DMS153 treated with DMSO at 0.1 percent for 48 hours (cell line): Measurements from ENCODE around the gene CTR9.
"Not testable (repeated sequence)": the region's sequence is repeated elsewhere in the genome, so short reads cannot be mapped to it uniquely, and the experiment has no call there.

Experiments used
- DNase-seq: peaks from one replicate; lab custom pipeline; 2025; ENCODE audit not compliant: unreplicated experiment; lab: John Stamatoyannopoulos, UW

The CTR9 gene

DNA sequence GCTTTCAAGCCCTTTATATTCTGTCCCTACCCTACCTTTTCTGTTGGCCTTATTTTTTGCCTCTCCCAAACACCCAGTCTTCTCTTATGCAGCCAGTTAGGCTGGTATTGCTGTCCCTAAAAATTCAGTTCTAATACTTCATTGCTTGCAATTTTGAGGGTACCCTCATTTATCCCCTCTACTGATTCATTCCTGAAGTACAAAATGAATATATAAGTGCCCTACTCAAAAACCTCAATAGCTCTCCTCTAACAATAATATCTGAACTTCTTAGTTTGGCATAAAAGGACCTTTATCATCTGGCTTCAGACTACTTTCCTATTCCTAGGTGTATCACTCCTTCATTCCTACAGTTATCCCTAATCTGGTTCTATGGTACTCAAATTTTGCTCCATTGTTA, 62.9 kb downstream of the CTR9 start:
- no peak for DNase-seq

DNA sequence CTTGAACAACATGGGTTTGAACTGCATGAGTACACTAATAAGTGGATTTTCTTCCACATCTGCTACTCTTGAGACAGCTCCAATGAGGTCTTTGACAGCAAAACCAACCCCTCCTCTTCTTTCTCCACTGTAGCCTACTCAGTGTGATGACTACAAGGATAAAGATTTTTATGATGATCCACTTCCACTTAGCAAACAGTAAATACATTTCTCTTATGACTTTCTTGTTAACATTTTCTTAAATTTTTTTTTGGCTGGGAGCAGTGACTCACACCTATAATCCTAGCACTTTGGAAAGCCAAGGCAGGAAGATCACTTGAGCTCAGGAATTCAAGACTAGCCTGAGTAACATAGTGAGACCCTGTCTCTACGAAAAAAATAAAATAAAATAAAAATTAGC, 67.5 kb downstream of the CTR9 start:
- DNase-seq = no peak

DNA sequence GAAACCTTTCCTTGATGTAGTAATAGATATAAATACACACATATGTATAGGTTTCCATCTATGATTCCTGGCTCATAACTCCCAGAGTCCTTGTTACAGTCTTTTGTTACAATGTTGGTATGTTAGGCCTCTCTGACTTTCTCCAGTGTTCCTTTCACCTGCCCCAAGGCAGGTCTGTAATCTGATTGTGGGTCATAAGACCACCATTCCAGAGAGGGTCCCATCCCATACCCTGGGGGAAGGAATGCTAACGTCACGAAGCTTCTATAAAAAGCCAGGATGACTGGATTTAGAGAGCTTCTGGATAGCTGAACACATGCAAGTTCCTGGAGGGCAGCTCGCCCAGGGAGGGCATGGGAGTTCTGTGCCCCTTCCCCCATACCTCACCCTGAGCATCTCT, 71.4 kb downstream of the CTR9 start:
- DNase-seq = not testable (repeated sequence)

DNA sequence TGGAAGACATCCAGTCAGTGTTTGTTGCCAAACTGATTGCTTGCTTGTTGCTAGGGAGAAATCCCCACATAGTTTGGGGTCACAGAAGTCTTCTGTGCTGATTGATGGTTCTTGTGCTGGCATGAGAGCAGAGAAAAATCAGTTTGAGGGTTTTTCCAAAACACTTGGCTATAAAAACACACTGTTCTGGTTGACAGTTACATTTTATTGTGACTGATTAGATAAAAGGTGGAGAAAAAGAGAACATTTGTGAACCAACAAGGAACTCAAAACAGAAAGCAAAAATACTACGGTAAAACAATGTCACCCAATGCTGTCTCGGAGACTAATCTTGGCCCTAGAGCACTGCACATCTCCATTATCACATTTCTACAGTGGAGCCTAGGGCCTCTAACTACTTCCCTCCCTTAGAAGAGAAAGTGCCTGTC, 72.1 kb downstream of the CTR9 start:
- no peak for DNase-seq

DNA sequence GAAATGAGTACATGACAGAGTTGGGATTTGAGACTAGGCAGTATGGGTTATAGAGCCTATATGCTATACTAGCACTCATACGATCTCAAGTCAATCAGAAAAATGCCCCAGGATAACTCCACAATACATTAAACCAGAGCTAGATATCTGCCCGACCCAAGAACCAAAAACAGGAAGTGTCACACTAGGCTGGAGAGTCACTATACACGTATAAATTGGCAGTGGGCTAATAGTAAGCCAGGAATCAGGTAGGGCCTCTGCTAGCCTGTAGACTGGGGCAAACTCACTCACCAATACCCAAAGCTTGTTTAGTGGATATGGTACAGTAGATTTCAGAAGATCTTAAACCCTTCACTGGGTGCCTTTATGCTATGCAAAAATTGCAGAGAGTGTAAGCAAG, 73.8 kb downstream of the CTR9 start:
- no peak for DNase-seq

DNA sequence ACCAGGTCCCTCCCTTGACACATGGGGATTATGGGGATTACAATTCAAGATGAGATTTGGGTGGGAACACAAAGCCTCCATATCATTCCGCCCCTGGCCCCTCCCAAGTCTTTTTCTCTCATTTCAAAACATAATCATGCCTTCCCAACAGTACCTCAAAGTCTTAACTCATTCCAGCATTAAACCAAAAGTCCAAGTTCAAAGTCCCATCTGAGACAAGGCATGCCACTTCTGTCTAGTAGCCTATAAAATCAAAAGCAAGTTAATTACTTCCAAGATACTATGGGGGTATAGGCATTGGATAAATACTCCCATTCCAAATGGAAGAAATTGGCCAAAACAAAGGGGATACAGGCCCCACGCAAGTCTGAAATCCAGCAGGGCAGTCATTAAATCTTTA, 77.4 kb downstream of the CTR9 start:
- DNase-seq = no peak

DNA sequence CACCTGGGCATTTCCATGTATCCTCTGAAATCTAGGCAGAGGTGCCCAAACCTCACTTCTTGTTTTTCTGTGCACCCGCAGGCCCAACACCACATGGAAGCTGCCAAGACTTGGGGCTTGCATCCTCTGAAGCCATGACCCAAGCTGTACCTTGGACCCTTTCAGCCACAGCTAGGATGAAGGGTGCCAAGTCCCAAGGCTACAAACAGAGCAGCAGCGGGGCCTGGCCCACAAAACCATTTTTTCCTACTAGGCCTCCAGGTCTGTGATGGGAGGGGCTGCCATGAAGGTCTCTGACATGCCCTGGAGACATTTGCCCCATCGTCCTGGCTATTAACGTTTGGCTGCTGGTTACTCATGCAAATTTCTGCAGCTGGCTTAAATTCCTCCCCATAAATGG, 78.1 kb downstream of the CTR9 start:
- no peak for DNase-seq
